ENCODE results near the gene EBI3.
A peak's percentile ranks its signal among the peaks of the same experiment; 100 is the strongest.

DNA sequence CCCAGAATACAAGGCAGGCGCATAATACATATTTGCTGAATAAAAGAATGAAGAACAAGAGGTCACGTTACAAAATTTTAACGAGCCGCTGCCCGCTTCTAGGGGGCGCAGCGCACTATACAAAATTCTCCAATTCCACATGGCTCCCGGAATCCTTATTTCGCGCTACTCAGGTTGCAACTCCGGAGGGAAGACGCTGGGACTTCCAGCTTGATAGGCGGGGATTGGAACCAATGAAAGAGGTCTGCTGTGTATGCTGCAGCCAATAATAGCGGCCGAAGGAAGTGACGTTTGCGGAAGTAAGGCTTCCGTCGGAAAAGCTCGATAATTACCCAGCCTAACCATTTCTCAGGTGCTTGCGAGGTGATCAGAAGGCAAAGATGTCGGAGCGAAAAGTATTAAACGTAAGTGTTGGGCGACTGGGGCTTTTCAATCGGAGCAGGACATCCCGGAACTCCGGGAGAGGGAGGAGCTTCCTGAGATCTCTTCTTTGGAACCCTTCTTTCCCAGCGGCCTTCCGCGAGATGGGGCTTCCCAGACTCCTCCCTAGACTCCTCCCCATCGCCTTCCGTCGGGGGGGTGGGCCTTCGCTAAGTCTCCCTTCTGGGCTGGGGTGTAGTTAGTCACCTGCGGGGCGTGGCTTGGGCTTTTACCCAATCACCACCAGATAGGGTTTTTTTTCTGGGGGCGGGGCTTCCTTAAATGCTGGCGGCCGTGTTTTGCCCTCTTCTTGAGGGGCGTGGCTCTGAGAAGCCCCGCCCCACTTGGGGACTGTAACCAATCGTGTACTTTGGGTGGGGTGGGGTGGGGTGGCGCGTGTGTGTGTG, 17.7 kb downstream of the EBI3 start, which contains the start of gene YJU2:
- TF ChIP-seq, protein P1, sequence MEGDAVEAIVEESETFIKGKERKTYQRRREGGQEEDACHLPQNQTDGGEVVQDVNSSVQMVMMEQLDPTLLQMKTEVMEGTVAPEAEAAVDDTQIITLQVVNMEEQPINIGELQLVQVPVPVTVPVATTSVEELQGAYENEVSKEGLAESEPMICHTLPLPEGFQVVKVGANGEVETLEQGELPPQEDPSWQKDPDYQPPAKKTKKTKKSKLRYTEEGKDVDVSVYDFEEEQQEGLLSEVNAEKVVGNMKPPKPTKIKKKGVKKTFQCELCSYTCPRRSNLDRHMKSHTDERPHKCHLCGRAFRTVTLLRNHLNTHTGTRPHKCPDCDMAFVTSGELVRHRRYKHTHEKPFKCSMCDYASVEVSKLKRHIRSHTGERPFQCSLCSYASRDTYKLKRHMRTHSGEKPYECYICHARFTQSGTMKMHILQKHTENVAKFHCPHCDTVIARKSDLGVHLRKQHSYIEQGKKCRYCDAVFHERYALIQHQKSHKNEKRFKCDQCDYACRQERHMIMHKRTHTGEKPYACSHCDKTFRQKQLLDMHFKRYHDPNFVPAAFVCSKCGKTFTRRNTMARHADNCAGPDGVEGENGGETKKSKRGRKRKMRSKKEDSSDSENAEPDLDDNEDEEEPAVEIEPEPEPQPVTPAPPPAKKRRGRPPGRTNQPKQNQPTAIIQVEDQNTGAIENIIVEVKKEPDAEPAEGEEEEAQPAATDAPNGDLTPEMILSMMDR (IDR thresholded peaks at IDR 0.05 in 4 of 5, conservative IDR thresholded peaks at IDR 0.05 in 1 of 5) = peak in 4 of 5 experiments; percentile 23 to 38 (median 34)
- peak; percentile 36 to 42 for TF ChIP-seq POLR2A (IDR thresholded peaks at IDR 0.05)
